H1 (cell line): ENCODE results near the gene RAB40C. TPM values are rescaled to one million over a fixed set of nuclear protein-coding genes. Genes with fewer than 3 reads are reported as not detected.
"Not testable (repeated sequence)": the region's sequence is repeated elsewhere in the genome, so short reads cannot be mapped to it uniquely, and the experiment has no call there.

Source experiments
- CTCF ChIA-PET: fragments of 300-600 bp; sonication (Branson Sonifier 250); formaldehyde crosslinking; loops from one replicate; lab custom pipeline; 2021; ENCODE audit not compliant: partially characterized antibody; lab: Charles Lee
- POLR2A ChIA-PET: fragments of 300-600 bp; sonication (Branson Sonifier 250); formaldehyde crosslinking; loops from one replicate; lab custom pipeline; 2021; ENCODE audit warnings: inconsistent platforms; ENCODE audit not compliant: partially characterized antibody; lab: Charles Lee
- DNase-seq, 2 experiments: peaks; one replicate each; pipeline versions ENCODE4 v3.0.0 to v3.0.0-alpha.2; 2010 to 2022; ENCODE audit warnings: low spot score in 2 of 2, low read depth in 1 of 2, mixed read lengths in 1 of 2
- FAIRE-seq: peaks from 2 replicates; lab custom pipeline; 2011; peaks lifted over from hg19 to GRCh38; lab: Jason Lieb, UNC
- H2AFZ ChIP-seq: 2 replicates; pipeline ENCODE4 v1.8.1; 2012; ENCODE audit warnings: low read length, inconsistent platforms
- H2AK5ac ChIP-seq: 2 replicates; pipeline ENCODE4 v1.6.1; 2013; ENCODE audit warnings: low read depth, low read length
- H2BK120ac ChIP-seq: replicated peaks from 2 replicates; pipeline ENCODE3; 2013; ENCODE audit warnings: low read depth, low read length, inconsistent platforms
- H2BK12ac ChIP-seq: 2 replicates; pipeline ENCODE4 v1.6.1; 2013; ENCODE audit warnings: low read depth, low read length
- H2BK15ac ChIP-seq: 2 replicates; pipeline ENCODE4 v1.6.1; 2013; ENCODE audit warnings: low read length
- H2BK20ac ChIP-seq: 2 replicates; pipeline ENCODE4 v1.6.1; 2013; ENCODE audit warnings: low read length
- H2BK5ac ChIP-seq: 2 replicates; pipeline ENCODE4 v1.6.1; 2013; ENCODE audit warnings: low read depth, low read length
- H3K14ac ChIP-seq: 2 replicates; pipeline ENCODE4 v1.6.1; 2013; ENCODE audit warnings: inconsistent platforms; ENCODE audit not compliant: insufficient read length
- H3K18ac ChIP-seq: 2 replicates; pipeline ENCODE4 v1.6.1; 2013; ENCODE audit warnings: low read length; ENCODE audit errors: extremely low read depth
- H3K23ac ChIP-seq: 2 replicates; pipeline ENCODE4 v1.6.1; 2013; ENCODE audit warnings: inconsistent platforms; ENCODE audit not compliant: insufficient read length
- H3K23me2 ChIP-seq: 2 replicates; pipeline ENCODE4 v1.6.1; 2013; ENCODE audit warnings: low read depth, low read length
- H3K27ac ChIP-seq: 2 replicates; pipeline ENCODE4 v1.6.1; 2011; ENCODE audit warnings: low read depth, low read length, inconsistent platforms
- H3K27me3 ChIP-seq, 4 experiments: replicated peaks in 1 of 4; 1 replicate in 1 of 4; 2 replicates in 3 of 4; pipeline versions ENCODE4 v1.6.1 to v1.8.1; 2011 to 2013; ENCODE audit warnings: low read length in 3 of 4, mild to moderate bottlenecking in 3 of 4, inconsistent platforms in 2 of 4, mixed read lengths in 2 of 4, moderate library complexity in 1 of 4; ENCODE audit not compliant: control insufficient read depth in 3 of 4, insufficient read depth in 3 of 4; ENCODE audit errors: extremely low read depth in 1 of 4
- H3K36me3 ChIP-seq, 4 experiments: 2 replicates each; pipeline versions ENCODE4 v1.6.1 to v1.8.1; 2011 to 2013; ENCODE audit warnings: mild to moderate bottlenecking in 4 of 4, low read length in 3 of 4, moderate library complexity in 2 of 4, control low read depth in 1 of 4, inconsistent platforms in 1 of 4; ENCODE audit not compliant: insufficient read depth in 4 of 4, control insufficient read depth in 2 of 4
- H3K4ac ChIP-seq: replicated peaks from 2 replicates; pipeline ENCODE3; 2013; ENCODE audit warnings: low read length, low read depth, mixed read lengths, inconsistent platforms; ENCODE audit not compliant: insufficient read length
- H3K4me1 ChIP-seq, 4 experiments: replicated peaks in 1 of 4; 1 replicate in 1 of 4; 2 replicates in 3 of 4; pipeline versions ENCODE4 v1.6.1 to v1.8.1; 2011 to 2013; ENCODE audit warnings: low read length in 3 of 4, inconsistent platforms in 2 of 4, mixed read lengths in 1 of 4; ENCODE audit not compliant: insufficient read depth in 4 of 4, control insufficient read depth in 3 of 4
- H3K4me2 ChIP-seq, 2 experiments: 2 replicates each; pipeline versions ENCODE4 v1.6.1 to v1.8.1; 2011 to 2013; ENCODE audit warnings: low read depth in 2 of 2, low read length in 2 of 2, control low read depth in 1 of 2, inconsistent platforms in 1 of 2, mild to moderate bottlenecking in 1 of 2; ENCODE audit not compliant: insufficient read depth in 1 of 2
- H3K4me3 ChIP-seq, 4 experiments: fragments of 200-600, 300-600 bp in 1 of 4; sonication (generic), shearing (Covaris generic), sonication (Bioruptor Twin) in 1 of 4; 2 replicates each; pipeline versions ENCODE4 v1.5.1 to v1.8.1; 2011 to 2016; ENCODE audit warnings: low read length in 4 of 4, low read depth in 3 of 4, control low read depth in 2 of 4, inconsistent platforms in 2 of 4, mild to moderate bottlenecking in 2 of 4, mixed read lengths in 1 of 4, moderate library complexity in 1 of 4; ENCODE audit not compliant: insufficient read depth in 2 of 4; ENCODE audit errors: extremely low read depth in 1 of 4
- H3K56ac ChIP-seq: replicated peaks from 2 replicates; pipeline ENCODE3; 2013; ENCODE audit warnings: low read depth, mild to moderate bottlenecking, mixed read lengths, low read length, inconsistent platforms; ENCODE audit not compliant: insufficient read length
- H3K79me1 ChIP-seq: 2 replicates; pipeline ENCODE4 v1.6.1; 2013; ENCODE audit warnings: low read depth, low read length, control low read depth
- H3K79me2 ChIP-seq, 2 experiments: 2 replicates each; pipeline versions ENCODE4 v1.6.1 to v1.8.1; 2012 to 2013; ENCODE audit warnings: low read length in 2 of 2, mild to moderate bottlenecking in 2 of 2, inconsistent platforms in 1 of 2; ENCODE audit not compliant: insufficient read depth in 2 of 2, control insufficient read depth in 1 of 2
- H3K9ac ChIP-seq, 4 experiments: replicated peaks in 1 of 4; 1 replicate in 1 of 4; 2 replicates in 3 of 4; pipeline versions ENCODE4 v1.6.1 to v1.8.1; 2011 to 2013; ENCODE audit warnings: low read depth in 3 of 4, low read length in 3 of 4, control low read depth in 2 of 4, mild to moderate bottlenecking in 2 of 4, moderate library complexity in 2 of 4, inconsistent platforms in 1 of 4; ENCODE audit errors: extremely low read depth in 1 of 4
- H3K9me3 ChIP-seq, 2 experiments: 2 replicates each; pipeline versions ENCODE4 v1.6.1 to v1.8.1; 2012 to 2013; ENCODE audit warnings: mild to moderate bottlenecking in 2 of 2, moderate library complexity in 2 of 2, control low read depth in 1 of 2, inconsistent platforms in 1 of 2, low read depth in 1 of 2, low read length in 1 of 2, mixed read lengths in 1 of 2; ENCODE audit not compliant: insufficient read depth in 2 of 2
- H4K20me1 ChIP-seq, 2 experiments: replicated peaks in 1 of 2; 2 replicates each; pipeline versions ENCODE3 to v1.8.1; 2011 to 2013; ENCODE audit warnings: inconsistent platforms in 2 of 2, low read length in 2 of 2, mild to moderate bottlenecking in 1 of 2; ENCODE audit not compliant: insufficient read depth in 2 of 2, control insufficient read depth in 1 of 2
- H4K5ac ChIP-seq: 2 replicates; pipeline ENCODE4 v1.6.1; 2013; ENCODE audit warnings: low read length, low read depth, mixed read lengths, inconsistent platforms; ENCODE audit not compliant: insufficient read length
- H4K8ac ChIP-seq: 2 replicates; pipeline ENCODE4 v1.8.0; 2013; ENCODE audit warnings: mild to moderate bottlenecking, moderate library complexity, low read length, inconsistent platforms; ENCODE audit not compliant: insufficient read depth; ENCODE audit errors: extremely low read depth
- H4K91ac ChIP-seq: replicated peaks from 2 replicates; pipeline ENCODE3; 2013; ENCODE audit warnings: low read length, mixed read lengths, inconsistent platforms; ENCODE audit not compliant: insufficient read length
- WGBS, 2 experiments: shearing (Covaris generic) in 1 of 2; methylation state at CpG; one replicate each; pipeline versions ENCODE4 v1.1.6 to v1.1.7; 2013 to 2015; ENCODE audit warnings: low lambda C conversion rate in 2 of 2, mixed read lengths in 2 of 2, inconsistent platforms in 1 of 2, low coverage in 1 of 2, missing lambda C conversion rate in 1 of 2; ENCODE audit not compliant: insufficient replicate concordance in 2 of 2, insufficient coverage in 1 of 2, insufficient read length in 1 of 2; ENCODE audit errors: extremely low coverage in 1 of 2, missing lambda C conversion rate in 1 of 2; 5-methylcytosine and 5-hydroxymethylcytosine counted together
- polyA plus RNA-seq, 7 experiments: library from polyadenylated mRNA; depleted of rRNA in 3 of 7; stranded (reverse) in 5 of 7; unstranded in 2 of 7; fragments of >200 nt in 5 of 7; fragments of 200-250 nt in 2 of 7; gene quantifications; 1 replicate in 5 of 7; 2 replicates in 1 of 7; 4 replicates in 1 of 7; pipeline versions ENCODE4 v1.2.1 to v1.2.3, GENCODE V29; 2011 to 2013; ENCODE audit warnings: missing spikeins in 2 of 7, mixed read lengths in 2 of 7
- total RNA-seq: library from RNA; stranded (reverse); fragmentation: NEBNext Ultra II Directional; extraction: Animal tissue kit (Norgen Biotek cat#: 25700); gene quantifications from 2 replicates; pipeline ENCODE4 v1.2.1, GENCODE V29; 2021

Gene RAB40C
- total and polyA plus RNA-seq, 2 of the 8 experiments (the other 6 are each of a cell fraction or from before 2014, with no cell fraction given): 13.9 to 15.6 TPM

GRCh38 chr16:597655-598054 is 7.8 kb downstream of the RAB40C start:
- not testable (repeated sequence) for H3K23me2 ChIP-seq, H2BK15ac ChIP-seq, H2BK12ac ChIP-seq, H3K9ac ChIP-seq, H2AK5ac ChIP-seq, H3K4ac ChIP-seq, H3K4me3 ChIP-seq, H4K8ac ChIP-seq, H3K4me2 ChIP-seq, H3K9me3 ChIP-seq, H3K23ac ChIP-seq, H2BK120ac ChIP-seq, H2BK20ac ChIP-seq, H3K14ac ChIP-seq, H4K91ac ChIP-seq, H2AFZ ChIP-seq, H3K27me3 ChIP-seq, H3K18ac ChIP-seq, H3K4me1 ChIP-seq, H3K27ac ChIP-seq, DNase-seq, H3K36me3 ChIP-seq, H3K79me2 ChIP-seq, H4K5ac ChIP-seq, H2BK5ac ChIP-seq, FAIRE-seq, H3K56ac ChIP-seq
- Histone ChIP-seq H4K20me1 (peaks cover 14 to 19% of the 10 kb centered on the region in 2 experiments), H3K79me1 (peaks cover 10% of the 10 kb centered on the region; the same call in 1 of the 2 replicates)
- CTCF ChIA-PET: interaction anchor here (0.6 to 1.2 kb wide), 7 partner anchors 27 to 446 kb away, joined by 3 read pairs; no protein-coding TSS in a partner anchor
- 92% methylated on average over 4 of the region's 7 CpGs; no CpG with 5 or more reads in 1 of the 2 experiments for WGBS, 2 experiments
- POLR2A ChIA-PET: interaction anchor here (0.8 kb wide), 1 partner anchor 14 kb away, joined by 3 read pairs; no protein-coding TSS in a partner anchor
